Epithelial cell of prostate (primary cell): ENCODE results near the gene TM6SF1.
"Not testable (repeated sequence)": the region's sequence is repeated elsewhere in the genome, so short reads cannot be mapped to it uniquely, and the experiment has no call there.

Source experiments
- DNase-seq: peaks from one replicate; pipeline ENCODE4 v3.0.0-alpha.2; 2011; ENCODE audit warnings: low read depth, low spot score
- H3K27ac ChIP-seq: fragments of 450-650 bp; 2 replicates; pipeline ENCODE4 v1.5.1; 2017; ENCODE audit warnings: mild to moderate bottlenecking

Gene TM6SF1

GRCh38 chr15:83106994-83107840 lies at the start of gene TM6SF1:
Gene TM6SF1 (plus strand): TSS chr15:83107645. CDS start chr15:83107681, 36 bp downstream.
- DNase-seq, result no peak

GRCh38 chr15:83057696-83058376 lies 49.6 kb upstream of the TM6SF1 start:
- H3K27ac ChIP-seq, result no peak overlapping the region
- DNase-seq, result no peak

More at GRCh38 chr15:83106994-83107840, at the start of gene TM6SF1:
- peak within 1 kb of the TSS; percentile 24 for H3K27ac ChIP-seq

GRCh38 chr15:83061680-83062079 lies 45.8 kb upstream of the TM6SF1 start:
- no peak overlapping the region for H3K27ac ChIP-seq
- no peak for DNase-seq

GRCh38 chr15:83062768-83063180 lies 44.7 kb upstream of the TM6SF1 start:
- H3K27ac ChIP-seq, result no peak overlapping the region
- DNase-seq, result no peak

- no peak for DNase-seq
- no peak overlapping the region for H3K27ac ChIP-seq
Observed at GRCh38 chr15:83063551-83063950, 43.9 kb upstream of the TM6SF1 start.

DNA sequence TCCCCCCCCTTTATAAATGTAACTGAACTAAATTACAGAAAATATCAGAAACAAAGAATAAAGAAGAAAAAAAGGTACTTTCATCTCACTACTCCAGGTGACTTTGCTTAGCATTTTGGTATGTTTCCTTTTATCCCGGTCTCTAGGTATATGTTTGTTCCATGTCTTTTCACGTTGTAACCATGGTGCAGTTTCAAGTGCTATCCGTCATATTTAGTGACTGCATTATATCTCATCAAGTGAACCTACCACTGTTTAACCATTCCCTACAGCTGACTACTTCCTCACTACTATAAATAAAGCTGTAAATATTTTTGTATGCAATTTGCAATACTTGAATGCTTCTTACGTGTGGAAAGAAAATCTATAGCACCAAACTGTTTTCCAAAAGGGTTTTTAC lies 42.6 kb upstream of the TM6SF1 start:
- H3K27ac ChIP-seq, result no peak overlapping the region
- no peak for DNase-seq

- DNase-seq, result no peak
- H3K27ac ChIP-seq, result no peak overlapping the region
Observed at GRCh38 chr15:83065431-83065830, 42.0 kb upstream of the TM6SF1 start.

DNA sequence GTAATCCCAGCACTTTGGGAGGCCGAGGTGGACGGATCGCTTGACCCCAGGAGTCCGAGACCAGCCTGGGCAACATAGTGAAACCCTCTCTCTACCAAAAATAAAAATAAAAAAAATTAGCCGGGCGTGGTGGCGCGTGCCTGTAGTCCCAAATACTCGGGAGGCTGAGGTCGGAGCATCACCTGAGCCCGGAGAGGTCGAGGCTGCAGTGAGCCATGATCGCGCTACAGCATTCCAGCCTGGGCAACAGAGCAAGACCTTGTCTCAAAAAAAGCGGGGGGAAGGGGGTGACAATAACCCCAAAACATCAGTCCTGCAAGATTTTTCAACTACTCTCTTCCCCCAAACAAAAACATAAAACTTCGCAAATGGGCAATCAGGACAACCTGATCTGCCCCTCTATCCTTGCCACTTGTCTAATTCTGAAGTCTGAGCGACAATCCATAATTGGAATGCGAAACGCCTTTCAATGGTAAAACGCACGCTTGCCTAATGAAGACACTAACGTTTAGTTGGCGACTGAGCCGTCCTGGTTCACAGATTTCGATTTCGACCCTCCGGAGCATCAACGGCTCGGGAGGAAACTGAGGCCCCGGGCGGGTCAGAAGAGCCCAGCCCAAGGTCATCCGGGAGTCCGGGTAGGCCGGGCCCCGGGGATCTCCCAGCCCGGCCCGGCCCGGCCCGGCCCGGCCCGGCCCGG lies 41.3 kb upstream of the TM6SF1 start:
- H3K27ac ChIP-seq, result peak overlapping the region; percentile 79
- DNase-seq, result no peak

GRCh38 chr15:83066734-83067637 lies 40.5 kb upstream of the TM6SF1 start, which contains the start of gene BTBD1:
Gene BTBD1 (minus strand): TSS chr15:83067252. CDS start chr15:83067151, 101 bp downstream.
- H3K27ac ChIP-seq, result peak within 1 kb of the TSS; percentile 79
- DNase-seq, result peak; percentile 93

GRCh38 chr15:83067638-83067962 lies 39.8 kb upstream of the TM6SF1 start:
- H3K27ac ChIP-seq, result peak overlapping the region; percentile 79
- DNase-seq, result no peak

DNA sequence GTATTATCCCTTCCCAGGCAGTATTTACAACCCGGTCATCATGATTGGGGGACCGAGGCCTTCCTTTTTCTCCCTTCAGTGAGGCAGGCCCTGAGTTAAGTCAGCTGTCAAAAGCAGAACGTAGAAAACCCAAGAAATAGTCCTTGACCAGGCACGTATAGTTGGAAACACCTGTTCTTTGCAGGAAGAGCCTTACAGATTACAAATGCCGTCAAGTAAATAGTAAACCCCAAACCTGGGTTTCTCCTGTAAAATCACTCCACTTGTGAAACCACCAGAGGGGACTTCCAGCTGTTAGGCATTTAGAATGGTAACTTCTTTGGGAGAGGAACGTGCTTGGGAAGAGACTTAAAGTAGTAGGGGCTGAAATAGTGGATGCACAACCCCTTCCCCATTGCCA lies 39.4 kb upstream of the TM6SF1 start:
- peak overlapping the region; percentile 79 for H3K27ac ChIP-seq
- DNase-seq, result no peak

DNA sequence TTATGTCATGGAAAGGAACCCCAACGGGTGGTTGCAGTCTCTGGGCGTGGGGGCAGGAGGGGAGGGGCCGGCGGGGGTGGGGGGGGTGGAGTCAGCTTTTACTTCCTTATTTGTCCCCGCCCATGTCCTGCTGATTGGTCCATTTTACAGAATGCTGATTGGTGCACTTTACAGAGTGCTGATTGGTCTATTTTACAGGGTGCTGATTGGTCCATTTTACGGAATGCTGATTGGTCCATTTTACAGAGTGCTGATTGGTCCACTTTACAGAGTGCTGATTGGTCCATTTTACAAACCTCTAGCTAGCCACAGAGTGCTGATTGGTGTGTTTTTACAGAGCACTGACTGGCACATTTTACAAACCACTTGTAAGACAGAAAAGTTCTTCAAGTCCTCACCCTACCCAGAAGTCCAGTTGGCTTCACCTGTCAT lies 38.2 kb upstream of the TM6SF1 start:
- DNase-seq, H3K27ac ChIP-seq: not testable (repeated sequence)

GRCh38 chr15:83077491-83078230 lies 29.8 kb upstream of the TM6SF1 start:
- no peak for DNase-seq
- no peak overlapping the region for H3K27ac ChIP-seq

DNA sequence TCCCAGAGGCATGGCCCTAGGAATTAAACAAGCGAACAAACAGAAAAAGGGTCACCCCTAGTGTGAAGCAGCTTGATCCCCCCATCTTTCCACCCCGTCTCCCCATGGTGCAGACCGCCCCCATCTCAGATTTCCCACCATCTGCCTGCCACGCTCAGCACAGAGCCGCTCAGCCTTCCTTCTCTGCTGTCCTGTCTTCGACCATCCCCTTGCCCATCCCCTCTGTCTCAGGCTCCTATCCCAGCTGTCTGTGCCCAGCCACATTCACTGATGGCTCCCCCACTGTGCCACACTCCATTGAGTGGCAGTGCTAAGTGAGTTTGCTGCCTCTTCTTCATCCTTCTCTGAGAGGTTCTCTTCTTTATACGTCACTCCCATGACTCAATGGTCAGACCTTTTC lies 28.7 kb upstream of the TM6SF1 start:
- no peak overlapping the region for H3K27ac ChIP-seq
- DNase-seq, result no peak

- no peak for DNase-seq
- H3K27ac ChIP-seq, result no peak overlapping the region
Observed at GRCh38 chr15:83081256-83082014, 26.0 kb upstream of the TM6SF1 start.

GRCh38 chr15:83082730-83083386 lies 24.6 kb upstream of the TM6SF1 start:
- H3K27ac ChIP-seq, result no peak overlapping the region

GRCh38 chr15:83085461-83085860 lies 22.0 kb upstream of the TM6SF1 start:
- not testable (repeated sequence) for H3K27ac ChIP-seq, DNase-seq

More at GRCh38 chr15:83082730-83083386, 24.6 kb upstream of the TM6SF1 start:
- DNase-seq, result no peak
